Measurements from ENCODE around the gene CFAP65.

- TF ChIP-seq POLR2AphosphoS5 (IDR thresholded peaks at IDR 0.05; ENCODE audit: insufficient read depth in 1 of 2, low read depth in 1 of 2): no peak
- TF ChIP-seq, protein P1, sequence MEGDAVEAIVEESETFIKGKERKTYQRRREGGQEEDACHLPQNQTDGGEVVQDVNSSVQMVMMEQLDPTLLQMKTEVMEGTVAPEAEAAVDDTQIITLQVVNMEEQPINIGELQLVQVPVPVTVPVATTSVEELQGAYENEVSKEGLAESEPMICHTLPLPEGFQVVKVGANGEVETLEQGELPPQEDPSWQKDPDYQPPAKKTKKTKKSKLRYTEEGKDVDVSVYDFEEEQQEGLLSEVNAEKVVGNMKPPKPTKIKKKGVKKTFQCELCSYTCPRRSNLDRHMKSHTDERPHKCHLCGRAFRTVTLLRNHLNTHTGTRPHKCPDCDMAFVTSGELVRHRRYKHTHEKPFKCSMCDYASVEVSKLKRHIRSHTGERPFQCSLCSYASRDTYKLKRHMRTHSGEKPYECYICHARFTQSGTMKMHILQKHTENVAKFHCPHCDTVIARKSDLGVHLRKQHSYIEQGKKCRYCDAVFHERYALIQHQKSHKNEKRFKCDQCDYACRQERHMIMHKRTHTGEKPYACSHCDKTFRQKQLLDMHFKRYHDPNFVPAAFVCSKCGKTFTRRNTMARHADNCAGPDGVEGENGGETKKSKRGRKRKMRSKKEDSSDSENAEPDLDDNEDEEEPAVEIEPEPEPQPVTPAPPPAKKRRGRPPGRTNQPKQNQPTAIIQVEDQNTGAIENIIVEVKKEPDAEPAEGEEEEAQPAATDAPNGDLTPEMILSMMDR (IDR thresholded peaks at IDR 0.05): no peak
- TF ChIP-seq POLR2A (IDR thresholded peaks at IDR 0.05): no peak
Measured at GRCh38 chr2:219090436-219091299, 49.4 kb upstream of the CFAP65 start.

Measured in vagina (tissue), 2 donors.